ENCODE results near the gene LILRA6.

LILRA6 gene

GRCh38 chr19:54262470-54262869 is 19.9 kb upstream of the LILRA6 start:
- TF ChIP-seq TAF1 (IDR thresholded peaks at IDR 0.05; ENCODE audit: low read depth) (no peak), USF1 (IDR thresholded peaks at IDR 0.05) (no peak), TCF12 (IDR thresholded peaks at IDR 0.05; ENCODE audit: low read depth) (no peak), MAX (IDR thresholded peaks at IDR 0.05) (no peak), NFIC (IDR thresholded peaks at IDR 0.05) (no peak), EGR1 (IDR thresholded peaks at IDR 0.05) (no peak), EP300 (IDR thresholded peaks at IDR 0.05; ENCODE audit: borderline replicate concordance) (no peak), REST (IDR thresholded peaks at IDR 0.05; ENCODE audit: low read depth) (no peak), CEBPB (IDR thresholded peaks at IDR 0.05) (no peak), CREB1 (IDR thresholded peaks at IDR 0.05; ENCODE audit: low read depth) (no peak)

GRCh38 chr19:54262066-54262465 is 19.5 kb upstream of the LILRA6 start:
- no peak for TF ChIP-seq USF1 (IDR thresholded peaks at IDR 0.05)
- TF ChIP-seq NFIC (IDR thresholded peaks at IDR 0.05): no peak
- no peak for TF ChIP-seq EP300 (IDR thresholded peaks at IDR 0.05; ENCODE audit: borderline replicate concordance)
- no peak for TF ChIP-seq TAF1 (IDR thresholded peaks at IDR 0.05; ENCODE audit: low read depth)
- no peak for TF ChIP-seq RAD21 (IDR thresholded peaks at IDR 0.05; ENCODE audit: low read depth)
- TF ChIP-seq TEAD4 (IDR thresholded peaks at IDR 0.05): no peak
- TF ChIP-seq YY1 (IDR thresholded peaks at IDR 0.05; ENCODE audit: low read depth): no peak
- TF ChIP-seq TCF12 (IDR thresholded peaks at IDR 0.05; ENCODE audit: low read depth): no peak
- TF ChIP-seq CEBPB (IDR thresholded peaks at IDR 0.05): no peak

GRCh38 chr19:54257116-54257480 is 14.5 kb upstream of the LILRA6 start, which contains the start of gene LILRB5:
Gene LILRB5 (minus strand): TSS chr19:54257273. CDS start chr19:54257193, 80 bp downstream.
- TF ChIP-seq MAX (IDR thresholded peaks at IDR 0.05) (no peak), TCF12 (IDR thresholded peaks at IDR 0.05; ENCODE audit: low read depth) (no peak), TAF1 (IDR thresholded peaks at IDR 0.05; ENCODE audit: low read depth) (no peak), YY1 (IDR thresholded peaks at IDR 0.05; ENCODE audit: low read depth) (no peak), EP300 (IDR thresholded peaks at IDR 0.05; ENCODE audit: borderline replicate concordance) (no peak), ZBTB7A (IDR thresholded peaks at IDR 0.05; ENCODE audit: low read depth) (no peak), NFIC (IDR thresholded peaks at IDR 0.05) (no peak), CEBPB (IDR thresholded peaks at IDR 0.05) (no peak), CREB1 (IDR thresholded peaks at IDR 0.05; ENCODE audit: low read depth) (no peak), EGR1 (IDR thresholded peaks at IDR 0.05) (no peak)

GRCh38 chr19:54256250-54257115 is 13.9 kb upstream of the LILRA6 start:
- TF ChIP-seq RAD21 (IDR thresholded peaks at IDR 0.05; ENCODE audit: low read depth) (no peak), YY1 (IDR thresholded peaks at IDR 0.05; ENCODE audit: low read depth) (no peak), TAF1 (IDR thresholded peaks at IDR 0.05; ENCODE audit: low read depth) (no peak)

- TF ChIP-seq ZBTB7A (IDR thresholded peaks at IDR 0.05; ENCODE audit: low read depth) (no peak), EGR1 (IDR thresholded peaks at IDR 0.05) (no peak), TEAD4 (IDR thresholded peaks at IDR 0.05) (no peak), YY1 (IDR thresholded peaks at IDR 0.05; ENCODE audit: low read depth) (no peak), TCF12 (IDR thresholded peaks at IDR 0.05; ENCODE audit: low read depth) (no peak), MAX (IDR thresholded peaks at IDR 0.05) (no peak), REST (IDR thresholded peaks at IDR 0.05; ENCODE audit: low read depth) (no peak), FOXM1 (IDR thresholded peaks at IDR 0.05; ENCODE audit: borderline replicate concordance, low read depth) (no peak), NFIC (IDR thresholded peaks at IDR 0.05) (no peak), CREB1 (IDR thresholded peaks at IDR 0.05; ENCODE audit: low read depth) (no peak), TAF1 (IDR thresholded peaks at IDR 0.05; ENCODE audit: low read depth) (no peak), USF1 (IDR thresholded peaks at IDR 0.05) (no peak), CEBPB (IDR thresholded peaks at IDR 0.05) (no peak)
Measured at GRCh38 chr19:54255105-54255775, 12.7 kb upstream of the LILRA6 start.
